IPS-20b (cell line): ENCODE results near the gene ME1.

Experiments used
- H3K27ac ChIP-seq: one replicate; pipeline ENCODE4 v1.5.1; 2013; ENCODE audit warnings: low read length
- H3K27me3 ChIP-seq: 2 replicates; pipeline ENCODE4 v1.6.1; 2013; ENCODE audit warnings: mild to moderate bottlenecking, low read length, inconsistent platforms; ENCODE audit not compliant: insufficient read depth
- H3K36me3 ChIP-seq: 2 replicates; pipeline ENCODE4 v1.6.1; 2013; ENCODE audit warnings: low read depth, mild to moderate bottlenecking, inconsistent platforms, low read length, moderate library complexity; ENCODE audit not compliant: insufficient read depth
- H3K4me1 ChIP-seq: 2 replicates; pipeline ENCODE4 v1.6.1; 2013; ENCODE audit warnings: mild to moderate bottlenecking, control low read depth, inconsistent platforms, low read length, moderate library complexity; ENCODE audit not compliant: insufficient read depth
- H3K4me3 ChIP-seq: 2 replicates; pipeline ENCODE4 v1.5.1; 2013; ENCODE audit warnings: mild to moderate bottlenecking, low read length, inconsistent platforms
- H3K9ac ChIP-seq: 2 replicates; pipeline ENCODE4 v1.6.1; 2013; ENCODE audit warnings: low read depth, mild to moderate bottlenecking, inconsistent platforms, low read length, moderate library complexity
- H3K9me3 ChIP-seq: 2 replicates; pipeline ENCODE4 v1.6.1; 2013; ENCODE audit warnings: mild to moderate bottlenecking, low read depth, low read length, inconsistent platforms; ENCODE audit not compliant: insufficient read depth

ME1 gene

GRCh38 chr6:83430611-83431544 lies at the start of gene ME1:
TSS of gene ME1 (minus strand) at chr6:83431051. CDS start at chr6:83430954, 97 bp downstream.
- Histone ChIP-seq H3K36me3 (no peaks in the 10 kb centered on the region), H3K27ac (no peak within 1 kb of the TSS)

GRCh38 chr6:83480470-83480869 lies 49.6 kb upstream of the ME1 start:
- H3K4me3 ChIP-seq, result no peak overlapping the region
- H3K9ac ChIP-seq, result no peak overlapping the region
- no peaks in the 10 kb centered on the region for H3K9me3 ChIP-seq
- no peaks in the 10 kb centered on the region for H3K4me1 ChIP-seq
- no peak overlapping the region for H3K27ac ChIP-seq
- H3K27me3 ChIP-seq, result no peaks in the 10 kb centered on the region
- H3K36me3 ChIP-seq, result no peaks in the 10 kb centered on the region

More at GRCh38 chr6:83430611-83431544, at the start of gene ME1:
- Histone ChIP-seq H3K4me1 (peaks cover 9% of the 10 kb centered on the region; the same call in 1 of the 2 replicates), H3K9me3 (no peaks in the 10 kb centered on the region), H3K4me3 (peak within 1 kb of the TSS; percentile 72), H3K27me3 (peaks cover 22% of the 10 kb centered on the region), H3K9ac (peak within 1 kb of the TSS; percentile 69)

GRCh38 chr6:83479389-83479788 lies 48.5 kb upstream of the ME1 start:
- H3K9ac ChIP-seq, result no peak overlapping the region
- no peak overlapping the region for H3K4me3 ChIP-seq
- H3K36me3 ChIP-seq, result no peaks in the 10 kb centered on the region
- H3K27ac ChIP-seq, result no peak overlapping the region
- peaks cover 3% of the 10 kb centered on the region; the same call in 1 of the 2 replicates for H3K4me1 ChIP-seq
- H3K9me3 ChIP-seq, result no peaks in the 10 kb centered on the region
- no peaks in the 10 kb centered on the region for H3K27me3 ChIP-seq

- Histone ChIP-seq H3K9ac (no peak overlapping the region), H3K4me3 (no peak overlapping the region), H3K36me3 (no peaks in the 10 kb centered on the region), H3K9me3 (no peaks in the 10 kb centered on the region), H3K4me1 (peaks cover 5% of the 10 kb centered on the region; the same call in 1 of the 2 replicates), H3K27me3 (no peaks in the 10 kb centered on the region), H3K27ac (no peak overlapping the region)
These were observed 46.1 kb upstream of the ME1 start for GRCh38 chr6:83476971-83477370.

GRCh38 chr6:83474309-83474708 lies 43.5 kb upstream of the ME1 start:
- Histone ChIP-seq H3K9ac (no peak overlapping the region), H3K27me3 (no peaks in the 10 kb centered on the region), H3K36me3 (no peaks in the 10 kb centered on the region), H3K27ac (no peak overlapping the region), H3K9me3 (no peaks in the 10 kb centered on the region), H3K4me3 (no peak overlapping the region), H3K4me1 (peaks cover 5% of the 10 kb centered on the region; the same call in 1 of the 2 replicates)

GRCh38 chr6:83472767-83473166 lies 41.9 kb upstream of the ME1 start:
- Histone ChIP-seq H3K9me3 (no peaks in the 10 kb centered on the region), H3K4me1 (peaks cover 5% of the 10 kb centered on the region; the same call in 1 of the 2 replicates), H3K9ac (no peak overlapping the region), H3K27me3 (no peaks in the 10 kb centered on the region), H3K4me3 (no peak overlapping the region), H3K27ac (no peak overlapping the region), H3K36me3 (no peaks in the 10 kb centered on the region)

GRCh38 chr6:83470587-83470986 lies 39.7 kb upstream of the ME1 start:
- Histone ChIP-seq H3K9me3 (no peaks in the 10 kb centered on the region), H3K27me3 (no peaks in the 10 kb centered on the region), H3K27ac (no peak overlapping the region), H3K4me3 (no peak overlapping the region), H3K9ac (no peak overlapping the region), H3K36me3 (no peaks in the 10 kb centered on the region), H3K4me1 (peaks cover 5% of the 10 kb centered on the region; the same call in 1 of the 2 replicates)

- Histone ChIP-seq H3K36me3 (no peaks in the 10 kb centered on the region), H3K4me3 (no peak overlapping the region), H3K27me3 (no peaks in the 10 kb centered on the region), H3K9me3 (no peaks in the 10 kb centered on the region), H3K4me1 (peaks cover 5% of the 10 kb centered on the region; the same call in 1 of the 2 replicates), H3K27ac (no peak overlapping the region), H3K9ac (no peak overlapping the region)
These were observed 39.1 kb upstream of the ME1 start for GRCh38 chr6:83470001-83470400.

GRCh38 chr6:83467620-83468036 lies 36.8 kb upstream of the ME1 start:
- Histone ChIP-seq H3K9ac (no peak overlapping the region), H3K27me3 (no peaks in the 10 kb centered on the region), H3K4me1 (0 out of 2 replicates have a peak, but pooled peaks cover 2% of the 10 kb centered on the region), H3K9me3 (no peaks in the 10 kb centered on the region), H3K4me3 (no peak overlapping the region), H3K36me3 (no peaks in the 10 kb centered on the region), H3K27ac (no peak overlapping the region)

GRCh38 chr6:83466328-83466727 lies 35.5 kb upstream of the ME1 start:
- Histone ChIP-seq H3K4me1 (0 out of 2 replicates have a peak, but pooled peaks cover 3% of the 10 kb centered on the region), H3K36me3 (no peaks in the 10 kb centered on the region), H3K27me3 (peaks cover 6% of the 10 kb centered on the region), H3K9me3 (no peaks in the 10 kb centered on the region), H3K4me3 (no peak overlapping the region), H3K27ac (no peak overlapping the region), H3K9ac (no peak overlapping the region)

- no peaks in the 10 kb centered on the region for H3K36me3 ChIP-seq
These were observed 33.7 kb upstream of the ME1 start for GRCh38 chr6:83464381-83465140.

More at GRCh38 chr6:83464381-83465140, 33.7 kb upstream of the ME1 start:
- Histone ChIP-seq H3K27ac (no peak overlapping the region), H3K4me1 (0 out of 2 replicates have a peak, but pooled peaks cover 3% of the 10 kb centered on the region), H3K9me3 (no peaks in the 10 kb centered on the region), H3K27me3 (peaks cover 13% of the 10 kb centered on the region), H3K4me3 (no peak overlapping the region), H3K9ac (no peak overlapping the region)
